WI38 (cell line): ENCODE data around the gene BBS2.

Experiments used
- H3K4me3 ChIP-seq: 2 replicates; pipeline ENCODE4 v1.5.1; 2011; ENCODE audit warnings: low read depth, mild to moderate bottlenecking, control low read depth, low read length
- TF ChIP-seq, protein P1 (sequence below): IDR thresholded peaks from 2 replicates; pipeline ENCODE4 v1.5.1; 2012; ENCODE audit warnings: low read depth, mild to moderate bottlenecking, control low read depth, low read length

Gene BBS2, protein sequence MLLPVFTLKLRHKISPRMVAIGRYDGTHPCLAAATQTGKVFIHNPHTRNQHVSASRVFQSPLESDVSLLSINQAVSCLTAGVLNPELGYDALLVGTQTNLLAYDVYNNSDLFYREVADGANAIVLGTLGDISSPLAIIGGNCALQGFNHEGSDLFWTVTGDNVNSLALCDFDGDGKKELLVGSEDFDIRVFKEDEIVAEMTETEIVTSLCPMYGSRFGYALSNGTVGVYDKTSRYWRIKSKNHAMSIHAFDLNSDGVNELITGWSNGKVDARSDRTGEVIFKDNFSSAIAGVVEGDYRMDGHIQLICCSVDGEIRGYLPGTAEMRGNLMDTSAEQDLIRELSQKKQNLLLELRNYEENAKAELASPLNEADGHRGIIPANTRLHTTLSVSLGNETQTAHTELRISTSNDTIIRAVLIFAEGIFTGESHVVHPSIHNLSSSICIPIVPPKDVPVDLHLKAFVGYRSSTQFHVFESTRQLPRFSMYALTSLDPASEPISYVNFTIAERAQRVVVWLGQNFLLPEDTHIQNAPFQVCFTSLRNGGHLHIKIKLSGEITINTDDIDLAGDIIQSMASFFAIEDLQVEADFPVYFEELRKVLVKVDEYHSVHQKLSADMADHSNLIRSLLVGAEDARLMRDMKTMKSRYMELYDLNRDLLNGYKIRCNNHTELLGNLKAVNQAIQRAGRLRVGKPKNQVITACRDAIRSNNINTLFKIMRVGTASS

DNA sequence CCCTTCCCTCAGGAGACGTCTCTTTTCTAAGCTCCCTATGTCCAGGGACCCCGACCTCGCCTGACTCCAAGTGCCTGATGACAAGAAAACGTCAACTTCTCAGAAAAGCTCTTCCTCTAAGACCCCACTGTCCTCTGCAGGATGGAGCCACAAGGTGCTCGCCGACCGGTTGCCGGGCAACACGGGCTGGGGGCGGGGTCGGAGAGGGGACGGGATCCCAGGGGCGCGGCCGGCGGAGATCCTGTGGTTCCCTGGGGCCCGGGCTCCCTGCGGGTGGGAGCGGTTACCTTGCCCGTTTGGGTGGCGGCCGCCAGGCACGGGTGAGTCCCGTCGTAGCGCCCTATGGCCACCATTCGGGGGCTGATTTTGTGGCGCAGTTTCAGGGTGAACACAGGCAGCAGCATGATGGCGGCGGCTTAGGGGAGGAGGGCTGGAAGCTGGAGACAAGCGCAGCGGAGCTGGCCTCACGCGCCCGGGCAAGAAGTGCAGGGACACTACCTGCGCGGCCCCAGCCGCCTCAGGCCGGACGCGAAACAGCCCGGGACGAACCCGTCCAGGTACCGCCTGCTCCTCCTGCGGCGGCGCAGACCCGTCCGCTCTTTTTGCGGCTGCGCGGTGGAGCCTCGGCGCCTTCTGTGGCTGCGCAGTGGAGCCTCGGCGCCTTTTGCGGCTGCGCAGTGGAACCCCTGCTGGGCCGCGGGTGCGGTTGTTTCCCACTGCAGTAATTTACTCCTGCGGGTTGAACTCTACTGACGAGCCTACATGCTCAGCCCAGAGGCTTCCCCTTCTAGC lies at the start of gene BBS2:
TSS of gene BBS2 (minus strand) at position 566 of the 792 bp plus-strand sequence. CDS start at position 404, 162 bp downstream.
- TF ChIP-seq, protein P1, sequence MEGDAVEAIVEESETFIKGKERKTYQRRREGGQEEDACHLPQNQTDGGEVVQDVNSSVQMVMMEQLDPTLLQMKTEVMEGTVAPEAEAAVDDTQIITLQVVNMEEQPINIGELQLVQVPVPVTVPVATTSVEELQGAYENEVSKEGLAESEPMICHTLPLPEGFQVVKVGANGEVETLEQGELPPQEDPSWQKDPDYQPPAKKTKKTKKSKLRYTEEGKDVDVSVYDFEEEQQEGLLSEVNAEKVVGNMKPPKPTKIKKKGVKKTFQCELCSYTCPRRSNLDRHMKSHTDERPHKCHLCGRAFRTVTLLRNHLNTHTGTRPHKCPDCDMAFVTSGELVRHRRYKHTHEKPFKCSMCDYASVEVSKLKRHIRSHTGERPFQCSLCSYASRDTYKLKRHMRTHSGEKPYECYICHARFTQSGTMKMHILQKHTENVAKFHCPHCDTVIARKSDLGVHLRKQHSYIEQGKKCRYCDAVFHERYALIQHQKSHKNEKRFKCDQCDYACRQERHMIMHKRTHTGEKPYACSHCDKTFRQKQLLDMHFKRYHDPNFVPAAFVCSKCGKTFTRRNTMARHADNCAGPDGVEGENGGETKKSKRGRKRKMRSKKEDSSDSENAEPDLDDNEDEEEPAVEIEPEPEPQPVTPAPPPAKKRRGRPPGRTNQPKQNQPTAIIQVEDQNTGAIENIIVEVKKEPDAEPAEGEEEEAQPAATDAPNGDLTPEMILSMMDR, result no peak
- H3K4me3 ChIP-seq, result peak within 1 kb of the TSS; percentile 98

DNA sequence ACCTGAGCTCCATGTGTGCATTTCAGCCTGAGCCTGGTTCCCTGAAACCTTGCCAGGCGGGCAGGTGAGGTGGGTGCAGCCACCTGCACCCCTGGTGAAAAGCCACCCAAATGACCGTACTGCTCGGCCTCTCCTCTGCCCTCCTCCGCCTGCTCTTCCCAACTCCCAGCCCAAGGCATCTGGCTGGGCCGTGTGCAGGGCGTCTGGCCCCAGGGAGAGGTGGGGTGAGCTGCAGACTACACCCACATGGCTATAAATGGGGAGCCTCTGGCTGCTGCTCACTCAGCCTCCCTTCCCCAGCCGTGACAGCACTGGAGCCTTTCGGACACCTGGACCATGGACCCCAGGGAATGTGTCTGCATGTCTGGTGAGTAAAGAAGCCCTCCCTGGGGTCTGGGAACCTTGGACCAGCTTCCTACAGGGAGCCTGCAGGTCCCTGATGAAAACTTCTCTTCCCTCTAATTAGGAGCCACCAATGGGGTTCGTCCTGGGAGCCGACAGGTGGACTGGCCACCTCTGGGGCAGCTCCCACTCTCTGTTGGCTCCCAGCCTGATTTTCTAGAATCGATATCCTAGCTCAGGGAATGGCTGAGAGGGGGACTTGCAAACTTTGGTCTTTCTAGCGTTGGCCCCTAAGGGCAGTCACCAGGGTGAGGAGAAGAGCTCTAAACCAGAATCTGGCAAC lies 45.1 kb upstream of the BBS2 start, which contains the start of gene MT4:
TSS of gene MT4 (plus strand) at position 281 of the 685 bp plus-strand sequence. CDS start at position 337, 56 bp downstream.
- TF ChIP-seq, protein P1, result no peak
- H3K4me3 ChIP-seq, result no peak within 1 kb of the TSS

DNA sequence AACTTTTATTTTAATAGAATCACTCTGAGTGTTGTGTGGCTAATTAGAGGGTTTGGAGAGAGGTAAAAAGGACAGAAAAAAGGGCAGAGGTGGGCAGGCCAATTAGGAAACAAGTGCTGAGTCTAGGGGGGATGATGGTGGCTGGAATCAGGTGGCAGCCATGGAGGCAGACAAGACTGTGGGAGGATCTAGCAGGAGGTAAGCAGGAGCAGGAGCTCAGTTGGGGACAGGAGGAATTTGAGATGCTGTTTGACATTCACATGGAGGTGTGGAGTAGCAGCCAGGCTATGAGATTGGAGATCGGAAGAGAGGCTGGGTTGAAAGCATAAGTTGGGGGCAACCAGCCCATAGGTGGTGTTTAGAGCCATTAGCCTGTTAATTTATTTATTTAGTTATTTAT lies 41.3 kb upstream of the BBS2 start:
- TF ChIP-seq, protein P1, result no peak

DNA sequence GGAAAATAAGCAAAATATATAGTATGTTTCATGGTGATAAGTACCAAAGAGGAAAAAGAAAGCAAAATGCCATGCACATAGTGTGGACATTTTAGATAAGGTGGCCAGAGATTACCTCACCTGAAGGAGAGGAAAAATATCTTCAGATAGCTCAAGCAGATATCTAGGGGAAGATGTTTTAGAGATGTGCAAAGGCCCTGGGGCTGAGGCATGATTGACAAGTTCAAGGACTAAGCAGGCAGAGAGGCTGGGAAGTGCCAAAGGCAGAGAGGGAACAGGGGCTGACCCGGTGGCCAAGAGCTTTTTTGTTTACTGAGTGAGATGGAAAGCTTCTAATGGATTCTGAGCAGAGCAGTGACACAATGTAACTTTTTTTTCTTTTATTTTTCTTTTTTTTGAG lies 40.6 kb upstream of the BBS2 start:
- TF ChIP-seq, protein P1, result no peak
- H3K4me3 ChIP-seq, result no peak overlapping the region

More for the DNA sequence above, 41.3 kb upstream of the BBS2 start:
- no peak overlapping the region for H3K4me3 ChIP-seq

DNA sequence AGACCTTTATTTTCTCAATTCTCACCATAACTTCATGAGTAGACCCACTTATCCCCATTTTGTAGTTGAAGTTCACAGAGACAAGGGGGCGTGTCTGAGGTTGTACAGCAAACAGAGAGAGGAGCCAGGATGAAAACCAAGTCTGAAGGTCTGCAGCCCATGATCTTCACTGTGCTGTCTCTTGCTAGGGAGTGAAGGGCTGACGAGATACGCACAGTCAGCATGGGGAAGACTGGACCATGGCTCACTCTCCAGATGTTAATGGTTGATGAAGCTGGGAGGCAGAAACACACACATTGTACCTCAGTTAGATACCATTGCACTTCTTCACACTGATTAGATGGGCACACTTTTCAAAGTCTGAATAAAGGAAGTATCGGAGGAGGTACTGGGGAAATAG lies 39.3 kb upstream of the BBS2 start:
- TF ChIP-seq, protein P1, result no peak
- H3K4me3 ChIP-seq, result no peak overlapping the region

DNA sequence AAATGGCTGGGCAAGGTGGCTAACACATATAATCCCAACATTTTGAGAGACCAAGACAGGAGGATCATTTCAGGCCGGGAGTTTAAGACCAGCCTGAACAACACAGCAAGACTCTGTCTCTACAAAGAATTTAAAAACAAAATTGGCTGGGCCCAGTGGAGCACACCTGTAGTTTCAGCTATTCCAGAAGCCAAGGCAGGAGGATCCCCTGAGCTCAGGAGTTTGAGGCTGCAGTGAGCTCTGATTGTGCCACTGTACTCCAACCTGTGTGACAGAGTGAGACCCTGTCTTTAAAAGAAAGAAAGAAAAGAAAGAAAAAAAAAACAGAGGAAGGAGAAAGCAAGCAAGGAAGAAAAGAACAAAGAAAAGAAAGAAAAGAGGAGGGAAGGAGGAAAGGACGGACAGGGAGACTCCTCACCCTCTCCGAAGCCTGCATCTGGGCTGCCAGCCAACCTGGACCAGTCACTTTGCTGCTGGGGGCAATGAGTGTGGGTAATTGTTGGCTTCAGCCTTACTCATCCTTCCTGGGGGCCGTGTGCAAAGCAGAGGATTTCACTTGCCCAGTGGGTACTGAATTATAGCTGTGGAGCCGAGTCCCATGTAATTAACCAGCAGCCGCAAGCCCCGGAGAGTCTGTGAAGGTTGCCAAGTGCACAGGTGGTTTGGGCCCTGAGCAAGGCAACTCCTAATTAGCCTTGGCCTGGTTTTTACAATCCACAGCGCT lies 38.4 kb upstream of the BBS2 start:
- no peak overlapping the region for H3K4me3 ChIP-seq
- TF ChIP-seq, protein P1, result no peak
